GM23248 (cell line): ENCODE data around the gene ERC1.

Experiments
- EZH2 ChIP-seq: fragments of 200-600 bp; sonication (generic); IDR thresholded peaks from 2 replicates; pipeline ENCODE4 v1.6.1; 2018; ENCODE audit warnings: antibody characterized with exemption, mild to moderate bottlenecking; ENCODE audit not compliant: insufficient read depth, poor library complexity, severe bottlenecking
- EZH2phosphoT487 ChIP-seq: fragments of 200-600 bp; sonication (generic); IDR thresholded peaks from 2 replicates; pipeline ENCODE4 v1.6.1; 2018; ENCODE audit warnings: antibody characterized with exemption, moderate library complexity, mild to moderate bottlenecking, low read depth; ENCODE audit not compliant: insufficient read depth

GRCh38 chr12:1456885-1457284 lies 465.9 kb downstream of the ERC1 start:
- TF ChIP-seq EZH2 (no peak), EZH2phosphoT487 (no peak)
